Stimulated activated CD4-positive, alpha-beta T cell treated with anti-CD3 and anti-CD28 coated beads, TNF-alpha, amount 100 ng/mL, for 24 hours (primary cell): ENCODE data around the gene MIAT.

Experiments
- DNase-seq, 3 experiments: peaks; one replicate each; pipeline ENCODE4 v3.0.0-alpha.2; 2020; ENCODE audit warnings: low read depth in 3 of 3

Gene MIAT

DNA sequence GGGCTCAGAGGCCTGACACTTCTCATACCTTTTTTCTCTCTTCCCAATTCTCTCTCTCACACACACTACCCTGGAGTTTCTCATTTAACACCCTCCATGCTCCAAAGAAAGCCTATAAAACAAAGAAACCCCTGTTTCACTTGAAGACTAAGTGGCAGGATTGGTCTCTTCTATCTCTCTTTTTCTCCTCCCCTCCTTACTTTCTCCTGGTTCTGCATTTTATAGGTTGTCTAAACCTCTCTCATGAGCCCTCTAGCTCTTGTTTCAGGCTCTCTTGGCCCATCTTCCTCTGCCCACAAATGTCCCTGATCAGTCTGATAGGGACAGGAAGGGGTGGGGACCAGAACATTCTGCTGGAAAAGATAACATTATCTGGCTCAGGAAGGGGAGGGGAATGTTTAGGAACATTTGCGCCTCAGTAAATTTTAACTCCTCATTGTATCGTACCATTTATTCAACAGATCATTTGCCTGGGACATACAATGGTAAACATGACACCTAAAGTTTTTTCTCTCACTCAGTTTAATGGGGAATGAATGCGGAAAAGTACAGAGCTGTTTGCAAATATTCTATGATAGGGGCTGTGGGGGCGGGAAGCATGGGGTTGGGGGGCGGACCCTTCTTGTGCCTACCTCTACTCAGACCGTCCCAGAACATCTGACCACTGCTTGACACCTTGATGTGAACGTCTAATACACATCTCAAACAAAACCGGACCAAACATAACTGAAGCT, 24.8 kb upstream of the MIAT start:
- no peak for DNase-seq

DNA sequence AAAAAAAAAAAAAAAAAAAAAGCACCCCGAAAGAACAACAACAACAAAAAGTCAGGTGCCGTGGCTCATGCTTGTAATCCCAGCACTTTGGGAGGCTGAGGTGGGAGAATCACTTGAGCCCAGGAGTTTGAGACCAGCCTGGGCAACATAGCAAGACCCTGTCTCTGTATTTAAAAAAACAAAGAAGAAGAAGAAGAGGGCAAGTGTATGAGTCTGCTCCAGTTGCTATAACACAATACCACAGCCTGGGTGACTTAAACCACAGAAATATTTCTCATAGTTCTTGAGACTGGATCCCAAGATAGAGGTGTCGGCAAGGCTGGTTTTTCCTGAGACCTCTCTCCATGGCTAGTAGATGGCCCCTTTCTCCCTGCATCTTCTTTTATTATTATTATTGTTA, 23.2 kb upstream of the MIAT start:
- no peak for DNase-seq

DNA sequence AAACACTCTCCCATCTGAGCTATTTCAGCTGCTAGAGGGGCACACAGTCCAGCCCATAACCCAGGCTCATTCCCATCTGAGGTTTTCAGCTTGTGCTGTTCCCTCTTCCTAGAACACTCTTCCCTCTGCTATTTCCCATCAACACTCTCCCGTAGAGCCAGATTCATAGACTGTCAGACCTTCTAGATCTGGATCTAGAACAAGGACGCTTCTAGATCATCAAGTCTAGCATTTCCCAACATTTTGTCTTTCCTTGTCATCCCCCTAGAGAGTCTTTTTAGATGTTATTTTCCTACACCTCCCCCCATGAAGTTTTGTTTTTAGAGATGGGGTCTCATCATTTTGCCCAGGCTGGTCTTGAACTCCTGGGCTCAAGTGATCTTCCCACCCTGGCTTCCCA, 22.3 kb upstream of the MIAT start:
- DNase-seq = no peak

GRCh38 chr22:26636296-26636695, 21.1 kb upstream of the MIAT start:
- no peak for DNase-seq

DNA sequence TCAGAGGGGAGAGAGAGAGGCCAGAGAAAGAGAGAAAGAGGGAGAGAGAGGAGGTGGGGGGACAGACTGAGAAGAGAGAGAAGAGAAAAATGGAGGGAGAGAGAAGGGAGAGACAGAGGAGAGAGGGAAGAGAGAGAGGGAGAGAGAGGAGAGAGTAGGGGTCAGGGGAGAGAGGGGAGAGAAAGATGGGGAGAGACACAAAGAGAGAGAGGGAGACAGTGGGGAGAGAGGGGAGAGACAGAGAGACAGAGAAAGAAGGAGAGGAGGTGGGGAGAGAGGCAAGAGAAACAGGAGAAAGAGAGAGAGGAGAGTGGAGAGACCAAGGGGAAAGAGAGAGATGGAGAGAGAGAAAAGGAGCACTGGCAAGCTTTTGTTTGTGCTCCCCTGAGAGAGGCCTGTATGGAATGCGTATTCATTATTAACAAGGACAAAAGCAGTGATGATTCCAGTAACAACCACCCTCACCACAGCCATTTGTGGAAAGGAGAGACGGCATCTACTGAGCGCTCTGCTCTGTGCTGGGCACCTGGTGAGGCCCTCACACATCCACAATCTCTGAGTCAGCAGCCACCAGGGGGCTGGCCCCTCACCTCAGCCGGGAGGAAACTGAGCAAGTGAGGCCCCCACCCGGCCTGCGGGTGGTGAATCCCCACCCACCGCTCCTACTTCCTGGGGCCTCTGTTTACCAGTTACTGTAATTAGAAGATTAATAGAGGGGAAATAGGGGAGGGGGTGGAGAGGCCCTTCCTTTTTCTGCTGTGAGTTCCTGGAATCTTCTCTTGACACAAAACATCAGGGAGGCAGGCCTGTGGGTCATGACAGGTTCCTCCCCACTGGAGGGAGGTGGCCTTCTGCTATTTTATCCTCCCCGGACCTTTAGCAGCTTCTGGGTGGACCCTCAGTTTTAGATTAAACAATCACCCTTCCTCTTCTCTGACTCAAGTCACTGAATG, 14.6 kb upstream of the MIAT start:
- DNase-seq = peak; percentile 52 to 85 (median 60)

DNA sequence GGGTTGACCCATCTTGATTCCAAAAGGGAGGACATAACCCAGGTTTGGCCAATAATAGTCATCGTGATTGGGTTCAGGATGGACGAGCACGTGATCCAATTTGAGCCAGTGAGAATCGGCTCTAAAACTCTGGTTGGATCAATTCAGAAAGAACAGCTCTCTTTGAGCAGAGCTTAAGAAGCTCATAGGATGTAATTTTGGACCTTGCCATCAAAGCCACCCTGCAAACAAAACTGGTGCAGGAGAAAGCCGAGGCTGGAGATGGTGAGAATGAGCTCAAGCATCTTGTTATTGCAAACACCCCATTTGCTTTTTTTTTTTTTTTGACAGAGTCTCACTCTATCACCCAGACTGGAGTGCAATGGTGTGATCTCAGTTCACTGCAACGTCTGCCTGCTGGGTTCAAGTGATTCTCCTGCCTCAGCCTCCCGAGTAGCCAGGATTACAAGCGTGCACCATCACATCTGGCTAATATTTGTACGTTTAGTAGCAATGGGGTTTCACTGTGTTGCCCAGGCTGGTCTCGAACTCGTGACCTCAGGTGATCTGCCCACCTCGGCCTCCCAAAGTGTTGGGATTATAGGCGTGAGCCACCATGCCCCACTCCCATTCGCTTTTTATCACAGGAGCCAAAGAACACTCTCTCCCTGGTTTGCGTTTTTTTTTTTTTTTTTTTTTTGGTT, 13.8 kb upstream of the MIAT start:
- DNase-seq = no peak

GRCh38 chr22:26646158-26646557, 11.2 kb upstream of the MIAT start:
- no peak for DNase-seq

DNA sequence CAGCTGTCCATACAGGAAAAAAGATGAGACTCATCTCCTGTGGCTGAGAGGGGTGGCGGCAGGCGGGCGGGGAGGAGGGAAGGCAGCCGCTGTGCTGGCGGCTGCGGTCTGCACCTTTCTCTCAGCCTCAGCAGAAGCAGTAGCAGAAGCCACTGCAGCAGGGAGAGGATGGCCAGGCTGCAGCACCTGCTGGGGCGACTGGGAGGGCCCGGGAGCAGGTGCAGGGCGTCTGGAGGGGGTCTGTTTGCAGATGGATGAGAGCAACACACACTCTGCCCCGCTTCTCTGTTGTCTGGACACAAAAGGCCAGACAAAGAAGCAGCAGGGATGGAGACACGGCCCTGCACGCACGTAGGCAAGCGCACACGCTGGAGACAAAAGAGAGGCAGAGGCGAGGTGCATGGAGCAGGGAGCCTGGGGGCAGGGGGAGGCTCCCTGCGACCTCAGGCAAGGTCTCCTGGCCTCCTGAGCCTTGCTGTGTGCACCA, 9.3 kb upstream of the MIAT start:
- DNase-seq = no peak

DNA sequence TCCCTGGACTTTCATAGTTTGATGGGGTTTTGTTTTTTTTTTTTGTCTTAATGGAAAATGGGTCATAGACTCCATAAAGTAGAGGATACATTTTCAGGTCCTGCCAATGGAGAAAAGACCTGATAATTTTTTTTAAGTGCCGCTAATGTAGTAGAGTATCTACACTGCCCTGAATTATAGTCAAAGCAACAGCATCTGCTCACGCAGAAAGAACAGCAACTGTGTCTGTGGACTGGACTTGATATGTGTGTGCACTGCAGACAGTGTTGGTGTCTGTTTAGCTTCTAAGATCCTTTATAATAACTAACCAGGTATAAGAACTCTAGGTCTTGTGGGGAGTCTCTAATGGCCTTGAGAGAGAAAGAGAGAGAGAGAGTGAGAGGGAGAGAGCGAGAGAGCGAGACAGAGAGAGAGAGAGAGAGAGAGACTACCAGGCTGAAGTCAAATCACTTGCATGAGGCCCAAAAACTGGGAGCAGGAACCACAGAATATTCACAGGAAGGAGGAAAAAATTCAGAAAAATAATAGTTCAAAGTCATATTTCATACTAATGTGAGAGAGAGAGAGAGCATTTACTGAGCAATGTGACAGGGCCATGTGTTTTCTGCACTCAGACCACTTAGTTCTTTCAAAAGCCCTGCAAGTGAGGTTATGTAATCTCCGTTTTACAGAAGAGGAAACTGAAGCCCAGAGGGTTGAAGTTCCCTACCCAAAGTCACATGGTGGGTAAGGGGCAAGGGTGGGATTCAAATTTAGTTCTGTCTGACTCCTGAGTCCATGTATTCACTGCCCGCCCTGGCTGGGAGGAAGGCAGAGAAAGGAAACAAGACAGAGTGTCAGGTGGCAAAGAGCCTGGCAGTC, 8.6 kb upstream of the MIAT start:
- no peak for DNase-seq

GRCh38 chr22:26650722-26651421, 6.5 kb upstream of the MIAT start:
- DNase-seq = no peak

- DNase-seq = no peak
These were observed 5.6 kb upstream of the MIAT start for GRCh38 chr22:26651815-26652214.

DNA sequence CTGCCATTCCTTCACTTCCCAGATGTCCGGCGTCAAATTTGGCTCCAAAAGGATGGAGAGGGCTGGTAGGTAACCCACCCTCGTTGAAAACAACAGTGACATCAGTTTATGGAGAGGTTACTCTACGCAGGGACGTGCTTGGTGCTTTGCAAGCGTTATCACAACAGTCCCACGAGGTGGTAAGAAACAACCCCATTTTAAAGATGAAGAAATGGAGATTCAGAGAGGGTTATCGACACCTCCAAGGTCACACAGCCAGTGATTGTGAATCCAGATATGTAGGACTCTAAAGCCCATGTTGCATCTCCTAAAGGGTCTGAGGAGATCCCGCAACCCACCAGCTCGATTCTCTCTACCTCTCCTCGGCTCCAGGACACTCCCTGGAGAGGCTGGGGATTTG, 773 bp downstream of the MIAT start:
- no peak for DNase-seq

DNA sequence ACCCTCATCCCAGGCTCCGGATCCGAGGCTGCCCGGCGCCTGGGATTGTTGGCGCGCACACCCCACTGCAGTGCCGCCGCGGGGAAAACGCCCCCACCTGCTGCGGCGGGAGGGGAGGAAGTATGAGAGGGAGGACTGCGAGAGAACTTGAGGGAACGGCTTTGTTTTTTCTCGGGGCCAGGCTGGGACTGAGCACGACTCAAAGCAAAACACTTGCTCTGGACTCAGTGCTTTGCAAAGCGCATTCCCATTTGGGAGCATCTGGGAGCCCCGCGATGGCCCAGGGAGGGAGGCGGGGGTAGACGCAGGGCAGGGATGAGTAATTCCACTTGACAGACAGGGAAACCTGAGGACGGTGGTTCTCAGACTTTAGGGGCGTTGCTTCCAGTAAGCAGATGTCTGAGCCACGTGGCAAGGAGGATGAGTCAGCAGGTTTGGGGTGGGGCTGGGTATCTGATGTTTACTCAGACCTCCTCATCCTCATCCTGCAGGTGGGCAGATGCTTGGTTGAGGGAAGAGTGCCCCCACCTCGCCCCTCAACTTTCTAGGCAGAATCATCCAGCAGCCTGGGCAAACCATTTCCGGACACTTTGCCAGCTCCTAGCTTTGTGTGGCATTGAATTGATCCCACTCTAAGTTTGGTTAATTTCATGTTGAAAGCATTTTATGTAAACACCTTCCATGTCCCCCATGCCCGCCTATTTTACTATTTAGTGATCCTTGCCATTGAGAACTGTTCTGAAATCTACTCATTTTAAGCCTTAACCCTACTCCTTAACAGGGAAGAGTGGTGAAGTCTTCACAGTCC, 1.5 kb downstream of the MIAT start:
- peak; percentile 70 to 84 (median 77) for DNase-seq

GRCh38 chr22:26660356-26660755, 3.0 kb downstream of the MIAT start:
- no peak for DNase-seq

DNA sequence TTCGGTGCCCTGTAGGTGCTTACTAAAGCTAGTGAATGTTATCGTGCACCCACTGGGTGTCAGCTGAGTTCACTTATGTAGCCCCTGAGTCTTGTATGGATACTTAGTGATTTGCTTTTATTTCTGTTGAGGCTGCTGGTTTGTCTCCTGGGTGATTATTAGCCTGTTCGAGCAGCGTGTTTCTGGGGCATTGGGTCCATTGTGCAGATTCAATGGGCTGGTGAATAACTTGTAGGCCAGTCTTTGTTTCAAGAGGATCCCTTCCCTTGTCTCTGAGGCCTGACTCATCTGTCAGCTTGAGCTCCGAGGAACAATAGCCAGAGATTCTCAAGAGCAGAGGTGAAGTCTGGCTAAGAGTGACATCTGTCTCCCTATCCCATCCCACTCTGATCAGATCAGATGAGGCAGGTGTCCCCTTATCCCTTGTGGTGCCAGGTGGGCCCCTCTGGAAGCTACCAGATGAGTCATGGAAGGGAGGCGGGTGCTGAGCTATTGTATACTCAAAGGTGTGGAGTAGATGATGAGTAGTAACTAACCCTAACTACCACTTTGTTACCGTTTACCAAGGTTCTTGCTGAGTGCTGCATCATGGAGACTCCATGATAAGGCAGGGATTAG, 3.7 kb downstream of the MIAT start:
- no peak for DNase-seq

- no peak for DNase-seq
These were observed 4.8 kb downstream of the MIAT start for GRCh38 chr22:26662160-26662559.

GRCh38 chr22:26663374-26663923, 6.1 kb downstream of the MIAT start:
- no peak for DNase-seq

DNA sequence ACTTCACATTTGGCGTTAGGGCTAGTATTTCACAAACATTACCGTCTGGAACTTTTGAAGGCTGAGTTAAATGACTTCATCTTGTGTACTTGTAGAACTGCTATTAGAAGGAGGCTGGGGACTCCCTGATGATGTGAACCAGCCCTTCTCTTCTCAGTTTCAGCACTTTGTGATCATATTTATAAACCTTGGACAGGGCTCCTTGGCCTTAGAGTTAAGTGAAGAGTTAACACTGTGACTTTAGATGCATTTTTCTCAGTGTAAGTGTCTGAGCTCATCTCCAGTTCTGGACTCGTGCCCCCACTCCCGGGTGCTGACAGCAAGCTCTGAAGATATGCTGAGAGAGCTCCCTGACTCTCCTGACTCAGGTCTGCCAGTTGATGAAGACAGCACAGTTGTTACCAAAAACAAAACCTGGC, 8.4 kb downstream of the MIAT start:
- DNase-seq = no peak

- no peak for DNase-seq
These were observed 9.8 kb downstream of the MIAT start for GRCh38 chr22:26667140-26667539.
